K562 (cell line): Measurements from ENCODE around the gene ASPG. TPM values are rescaled to one million over a fixed set of nuclear protein-coding genes. Genes with fewer than 3 reads are reported as not detected.

Source experiments
- ARHGAP35 ChIP-seq: fragments of 450-650 bp; IDR thresholded peaks from 2 replicates; pipeline ENCODE4 v1.6.1; 2018; ENCODE audit not compliant: partially characterized antibody
- CHD7 ChIP-seq: fragments of 200-600 bp; sonication (generic); IDR thresholded peaks from one replicate; pipeline ENCODE4 v1.6.1; 2012; ENCODE audit warnings: mild to moderate bottlenecking, low read depth, low read length, inconsistent platforms
- HNRNPLL ChIP-seq: fragments of 200-400 bp; formaldehyde crosslinking; IDR thresholded peaks from 2 replicates; pipeline ENCODE4 v1.6.1; 2017; ENCODE audit warnings: low read length, low read depth, mild to moderate bottlenecking; ENCODE audit not compliant: poor library complexity, severe bottlenecking
- MIER1 ChIP-seq: fragments of 450-650 bp; IDR thresholded peaks from 2 replicates; pipeline ENCODE4 v1.6.1; 2016; ENCODE audit warnings: antibody characterized with exemption, mild to moderate bottlenecking, low read depth
- ZNF347 ChIP-seq: fragments of 450-650 bp; formaldehyde crosslinking; IDR thresholded peaks from 2 replicates; pipeline ENCODE4 v1.4.0; 2020; ENCODE audit warnings: low read depth, mild to moderate bottlenecking, moderate library complexity
- ZNF584 ChIP-seq: fragments of 200-800 bp; sonication (Bioruptor generic); IDR thresholded peaks from 2 replicates; pipeline ENCODE4 v1.6.1; 2016; ENCODE audit warnings: low read depth, mild to moderate bottlenecking, missing genetic modification characterization, missing compliant biosample characterization
- ZNF778 ChIP-seq: fragments of 450-650 bp; formaldehyde crosslinking; IDR thresholded peaks from 2 replicates; pipeline ENCODE4 v1.4.0; 2020; ENCODE audit warnings: mild to moderate bottlenecking, moderate library complexity
- polyA plus RNA-seq, 8 experiments: library from polyadenylated mRNA; depleted of rRNA in 4 of 8; stranded (reverse) in 5 of 8; unstranded in 3 of 8; fragments of >200 nt; fragmentation: Nextera tagmentation in 2 of 8; fragmentation: Illumina TruSeq in 1 of 8; extraction: Ambion mirVana in 2 of 8; extraction: Trizol in 1 of 8; gene quantifications; 2 replicates each; pipeline versions ENCODE4 v1.2.1 to v1.2.3, GENCODE V29; 2011 to 2014; ENCODE audit warnings: inconsistent platforms in 1 of 8, missing spikeins in 1 of 8
- total RNA-seq, 7 experiments: library from RNA; depleted of rRNA in 6 of 7; stranded (reverse); fragments of >200 nt in 6 of 7; fragmentation: Illumina TruSeq in 2 of 7; extraction: Trizol in 2 of 7; gene quantifications; 2 replicates each; pipeline versions ENCODE4 v1.2.1 to v1.2.3, GENCODE V29; 2011 to 2021; ENCODE audit warnings: low replicate concordance in 1 of 7

Gene ASPG
- total and polyA plus RNA-seq, 9 of the 15 experiments (the other 6 are each of a cell fraction or from before 2014, with no cell fraction given): 0.18 TPM; not detected in 8

DNA sequence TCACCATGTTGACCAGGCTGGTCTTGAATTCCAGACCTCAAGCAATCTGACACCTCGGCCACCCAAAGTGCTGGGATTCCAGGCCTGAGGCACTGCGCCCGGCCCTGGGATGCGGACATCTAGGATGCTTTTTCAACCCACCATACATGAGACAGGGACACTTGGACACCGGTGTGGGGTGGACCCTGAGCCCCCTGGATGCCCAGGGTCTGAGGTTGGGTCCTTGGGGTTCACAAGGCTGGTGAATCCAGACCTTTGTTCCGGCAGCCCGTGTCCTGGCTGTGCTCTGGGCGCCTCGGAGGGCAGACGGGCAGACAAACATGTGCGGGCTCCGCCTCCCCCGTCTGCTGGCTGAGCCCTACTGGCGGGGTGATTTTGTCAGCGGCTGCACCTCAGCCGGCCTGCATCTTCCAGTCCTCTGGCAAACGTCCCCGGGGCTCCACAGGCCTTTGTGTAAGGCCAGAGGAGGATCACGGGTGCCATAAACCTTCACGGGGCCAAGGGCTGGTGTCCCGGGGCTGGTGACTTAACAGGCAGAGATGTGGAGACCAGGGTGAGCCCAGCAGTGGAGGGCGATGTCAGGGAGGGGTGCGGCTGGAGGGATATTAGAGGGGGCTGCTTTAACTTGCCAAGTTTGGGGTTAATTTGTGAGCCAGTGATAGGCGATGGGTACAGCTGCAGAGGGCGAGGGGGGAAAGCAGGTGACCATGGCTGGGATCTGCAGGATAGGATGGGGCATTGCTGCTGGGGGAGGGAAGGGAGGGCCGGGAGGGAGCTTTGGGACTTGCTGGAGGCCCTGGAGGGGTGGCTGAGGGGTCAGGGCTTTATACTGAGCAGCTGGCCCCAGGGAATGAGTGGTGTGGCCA lies 5.8 kb downstream of the ASPG start (continued):
- no peak for TF ChIP-seq CHD7
- TF ChIP-seq ZNF778 (CRISPR knock-in tag): no peak
- TF ChIP-seq ZNF347 (CRISPR knock-in tag): no peak
- no peak for TF ChIP-seq MIER1
- TF ChIP-seq ARHGAP35: no peak
- TF ChIP-seq HNRNPLL: no peak
- no peak for TF ChIP-seq ZNF584 (CRISPR knock-in tag)
